Non-pigmented ciliary epithelial cell (primary cell): ENCODE results near the gene PGK1.
A peak's percentile ranks its signal among the peaks of the same experiment; 100 is the strongest.
"Not testable (repeated sequence)": the region's sequence is repeated elsewhere in the genome, so short reads cannot be mapped to it uniquely, and the experiment has no call there.

Experiments
- DNase-seq: peaks from one replicate; pipeline ENCODE4 v3.0.0-alpha.2; 2010; ENCODE audit warnings: low read depth

The PGK1 gene

GRCh38 chrX:78116365-78116764 lies 12.3 kb downstream of the PGK1 start:
- no peak for DNase-seq

DNA sequence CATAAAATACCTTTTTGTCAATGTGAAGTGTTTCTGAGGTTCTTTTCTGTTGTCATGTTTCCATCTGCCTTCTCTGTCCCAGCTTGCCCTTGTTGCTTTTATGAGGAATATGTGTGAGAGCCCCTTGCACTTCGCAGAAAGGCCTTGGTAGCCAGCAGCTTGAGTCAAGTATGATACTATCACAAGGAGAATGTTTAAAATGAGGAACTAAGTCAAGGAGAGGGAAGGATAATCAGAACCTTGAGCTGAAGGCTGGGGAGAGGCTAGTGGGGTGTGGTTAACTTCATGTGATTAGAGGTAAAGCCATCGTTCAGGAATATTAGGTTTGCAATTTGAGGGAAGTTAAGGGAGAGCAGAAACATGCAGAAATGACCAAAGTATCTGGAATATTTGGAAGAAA lies 12.7 kb downstream of the PGK1 start:
- no peak for DNase-seq

GRCh38 chrX:78118628-78119027 lies 14.6 kb downstream of the PGK1 start:
- DNase-seq = no peak

- no peak for DNase-seq
Observed at GRCh38 chrX:78119521-78120227, 15.6 kb downstream of the PGK1 start.

GRCh38 chrX:78123190-78123589 lies 19.1 kb downstream of the PGK1 start:
- DNase-seq = no peak

DNA sequence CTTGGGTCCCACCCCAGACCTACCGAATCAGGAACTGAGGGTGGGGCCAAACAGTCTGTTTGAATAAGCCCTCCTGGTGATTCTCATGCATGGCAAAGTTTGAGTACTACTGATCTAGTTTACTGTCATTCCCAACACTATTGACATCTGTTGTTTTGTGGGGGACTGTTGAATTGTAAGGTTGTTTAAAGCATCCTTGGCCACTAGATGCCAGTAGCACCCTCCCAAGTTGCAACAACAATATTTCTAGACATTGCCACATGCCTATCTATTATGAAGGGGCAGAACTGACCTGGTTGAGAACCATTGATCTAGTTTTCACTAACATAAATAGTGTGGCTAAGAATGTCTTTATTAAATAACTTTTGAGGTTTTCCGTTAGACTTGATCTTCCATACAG lies 20.3 kb downstream of the PGK1 start:
- DNase-seq = no peak

- no peak for DNase-seq
Observed at GRCh38 chrX:78125148-78125547, 21.1 kb downstream of the PGK1 start.

GRCh38 chrX:78125781-78126180 lies 21.7 kb downstream of the PGK1 start:
- DNase-seq = not testable (repeated sequence)

- no peak for DNase-seq
Observed at GRCh38 chrX:78129714-78130113, 25.7 kb downstream of the PGK1 start.

DNA sequence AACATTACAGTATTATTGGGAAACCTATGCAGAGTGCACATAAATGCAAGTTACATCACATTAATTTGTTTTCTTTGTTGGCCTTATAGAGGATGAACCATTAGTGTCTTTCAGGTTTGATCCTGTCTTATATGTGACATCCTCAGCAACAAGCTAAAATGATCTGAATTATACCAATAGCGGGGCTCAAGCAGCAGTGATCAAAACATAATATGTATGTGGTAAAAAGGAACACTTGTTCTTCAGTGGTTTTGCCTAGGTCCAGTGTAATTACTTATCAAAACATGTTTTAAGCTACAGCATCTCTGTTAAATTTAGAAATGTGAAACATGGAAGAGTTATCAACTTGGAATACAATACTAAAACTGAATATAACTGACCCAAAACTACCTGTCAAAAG lies 26.3 kb downstream of the PGK1 start:
- DNase-seq = no peak

DNA sequence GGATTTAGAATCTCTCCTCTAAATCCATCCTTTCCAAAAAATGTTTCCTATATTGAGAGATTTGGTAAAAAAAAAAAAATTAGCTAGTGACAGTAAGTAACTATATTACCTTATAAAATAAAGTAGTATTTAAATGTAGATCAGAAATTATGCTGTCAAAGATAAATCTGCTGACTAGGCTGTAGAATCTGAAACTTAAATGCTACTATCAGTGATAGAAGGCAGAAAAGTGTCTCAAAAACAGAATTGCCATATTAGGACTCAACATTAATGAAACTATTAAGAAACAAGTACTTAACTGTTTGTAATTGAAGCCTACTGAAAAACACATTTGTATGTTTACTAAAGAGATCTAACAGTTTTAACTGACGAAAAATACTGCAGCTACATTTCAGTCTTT lies 27.1 kb downstream of the PGK1 start:
- no peak for DNase-seq

DNA sequence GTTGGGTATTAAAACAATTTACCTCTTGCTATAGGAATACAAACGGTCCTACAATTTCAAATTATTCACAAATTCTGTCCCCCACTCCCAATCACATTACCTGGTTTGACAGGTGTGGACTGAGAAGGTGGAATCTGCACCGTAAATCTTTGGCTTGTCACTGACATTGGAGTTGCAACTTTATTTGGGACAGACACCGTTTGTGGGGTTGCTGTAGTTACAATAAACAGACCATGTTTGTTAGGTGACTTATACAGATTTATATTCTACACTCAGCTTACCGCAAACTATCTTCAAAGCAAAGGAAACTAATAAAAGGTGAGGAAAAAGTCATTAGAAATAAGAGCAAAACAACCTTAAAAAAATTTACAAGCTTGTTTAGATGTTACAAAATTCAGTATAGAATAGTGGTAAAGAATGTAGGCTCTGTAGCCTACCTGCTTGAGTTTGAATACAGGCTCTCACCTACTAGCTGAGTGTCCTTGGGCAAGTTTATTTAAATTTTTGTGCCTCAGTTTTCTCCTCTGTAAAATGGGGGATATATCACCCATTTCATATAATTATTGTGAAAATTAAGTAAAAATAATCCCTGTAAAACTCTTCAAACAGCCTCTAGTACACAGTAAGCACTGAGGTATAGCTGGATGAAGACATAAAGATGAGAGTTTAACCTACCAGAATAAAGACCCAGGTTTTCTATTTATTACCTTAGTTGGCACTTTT lies 29.4 kb downstream of the PGK1 start:
- DNase-seq = no peak

DNA sequence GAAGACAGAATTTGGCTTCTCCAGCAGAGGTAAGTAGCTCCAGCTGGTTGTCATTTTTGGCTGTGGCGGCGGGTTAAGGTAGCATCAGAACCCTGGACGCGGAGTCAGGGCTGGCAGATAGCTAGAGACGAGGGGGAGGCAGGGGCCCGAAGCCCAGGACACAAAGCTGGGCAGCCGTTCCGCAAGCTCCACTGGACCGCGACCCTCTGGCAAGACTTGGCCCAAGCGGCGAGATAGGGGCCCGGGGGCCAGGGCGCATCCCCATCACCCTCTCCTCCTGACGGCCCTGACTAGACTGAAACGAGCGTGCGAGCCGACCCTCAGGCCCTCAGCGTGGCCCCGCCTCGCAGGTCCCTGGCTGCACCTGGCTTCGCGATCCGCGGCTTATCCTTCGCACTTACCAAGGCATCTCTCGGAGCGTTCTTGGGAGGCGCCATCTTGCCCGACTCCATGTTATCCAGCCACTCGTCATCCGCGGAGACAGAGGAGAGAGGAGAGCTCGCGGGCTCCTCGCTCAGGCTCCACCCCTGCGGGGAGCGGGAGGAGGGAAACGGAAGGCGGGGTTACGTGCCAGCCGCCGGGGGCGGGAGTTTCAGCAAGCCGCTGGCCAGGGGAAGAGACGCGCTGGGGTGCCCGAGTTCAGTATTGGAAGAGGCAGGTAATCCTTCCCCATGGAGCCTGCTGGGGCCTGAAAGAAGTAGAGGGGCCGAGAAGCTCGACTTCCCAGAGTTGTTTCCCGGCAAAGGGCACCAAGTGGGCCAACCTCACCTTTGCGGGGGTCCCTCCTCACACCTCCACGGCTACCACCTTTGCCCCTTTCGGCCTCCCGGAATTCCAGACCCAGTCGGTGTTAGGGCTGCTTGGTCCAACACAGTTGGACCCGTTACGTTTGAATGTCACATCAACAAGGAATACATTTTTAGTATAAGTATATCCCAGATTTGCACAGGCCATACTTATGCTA lies 35.4 kb downstream of the PGK1 start, which contains the start of gene TAF9B:
Gene TAF9B (minus strand): TSS at position 491 of the 964 bp plus-strand sequence. CDS start 39 bp downstream, at position 452.
- peak; percentile 26 for DNase-seq

- no peak for DNase-seq
Observed at GRCh38 chrX:78140206-78140605, 36.2 kb downstream of the PGK1 start.

DNA sequence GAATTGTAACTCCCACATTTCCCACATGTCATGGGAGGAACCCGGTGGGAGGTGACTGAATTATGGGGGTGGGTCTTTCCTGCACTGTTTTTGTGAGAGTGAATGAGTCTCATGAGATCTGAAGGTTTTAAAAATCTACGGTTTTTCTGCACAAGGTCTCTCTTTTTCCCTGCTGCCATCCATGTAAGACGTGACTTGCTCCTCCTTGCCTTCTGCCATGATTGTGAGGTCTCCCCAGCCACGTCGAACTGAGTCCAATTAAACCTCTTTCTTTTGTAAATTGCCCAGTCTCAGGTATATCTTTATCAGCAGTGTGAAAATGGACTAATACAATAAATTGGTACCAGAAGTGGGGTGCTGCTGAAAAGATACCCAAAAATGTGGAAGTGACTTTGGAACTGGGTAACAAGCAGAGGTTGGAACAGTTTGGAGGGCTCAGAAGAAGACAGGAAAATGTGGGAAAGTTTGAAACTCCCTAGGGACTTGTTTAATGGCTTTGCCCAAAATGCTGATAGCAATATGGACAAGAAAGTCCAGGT lies 43.0 kb downstream of the PGK1 start:
- DNase-seq = not testable (repeated sequence)

DNA sequence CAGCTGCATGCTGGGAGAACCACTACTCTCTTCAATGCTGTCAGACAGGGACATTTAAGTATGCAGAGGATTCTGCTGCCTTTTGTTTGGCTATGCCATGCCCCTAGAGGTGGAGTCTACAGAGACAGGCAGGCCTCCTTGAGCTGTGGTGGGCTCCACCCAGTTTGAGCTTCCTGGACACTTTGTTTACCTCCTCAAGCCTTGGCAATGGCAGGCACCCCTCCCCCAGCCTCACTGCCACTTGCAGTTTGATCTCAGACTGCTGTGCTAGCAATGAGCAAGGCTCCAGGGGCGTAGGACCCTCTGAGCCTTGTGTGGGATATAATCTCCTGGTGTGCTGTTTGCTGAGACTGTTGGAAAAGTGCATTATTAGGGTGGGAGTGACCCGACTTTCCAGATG lies 53.3 kb downstream of the PGK1 start:
- DNase-seq = not testable (repeated sequence)

- DNase-seq = not testable (repeated sequence)
Observed at GRCh38 chrX:78157846-78158245, 53.8 kb downstream of the PGK1 start.

DNA sequence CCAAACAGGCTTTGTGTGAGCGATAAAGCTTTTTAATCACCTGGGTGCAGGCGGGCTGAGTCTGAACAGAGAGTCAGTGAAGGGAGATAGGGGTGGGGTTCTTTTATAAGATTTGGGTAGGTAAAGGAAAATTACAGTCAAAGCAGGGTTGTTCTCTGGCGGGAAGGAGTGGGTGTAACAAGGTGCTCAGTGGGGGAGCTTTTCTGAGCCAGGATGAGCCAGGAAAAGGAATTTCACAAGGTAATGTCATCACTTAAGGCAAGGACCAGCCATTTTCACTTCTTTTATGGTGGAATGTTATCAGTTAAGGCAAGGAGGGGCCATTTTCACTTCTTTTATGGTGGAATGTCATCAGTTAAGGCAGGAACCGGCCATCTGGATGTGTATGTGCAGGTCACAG lies 56.7 kb downstream of the PGK1 start:
- not testable (repeated sequence) for DNase-seq

- not testable (repeated sequence) for DNase-seq
Observed at GRCh38 chrX:78163175-78163574, 59.1 kb downstream of the PGK1 start.

- DNase-seq = no peak
Observed at GRCh38 chrX:78165425-78165824, 61.4 kb downstream of the PGK1 start.

DNA sequence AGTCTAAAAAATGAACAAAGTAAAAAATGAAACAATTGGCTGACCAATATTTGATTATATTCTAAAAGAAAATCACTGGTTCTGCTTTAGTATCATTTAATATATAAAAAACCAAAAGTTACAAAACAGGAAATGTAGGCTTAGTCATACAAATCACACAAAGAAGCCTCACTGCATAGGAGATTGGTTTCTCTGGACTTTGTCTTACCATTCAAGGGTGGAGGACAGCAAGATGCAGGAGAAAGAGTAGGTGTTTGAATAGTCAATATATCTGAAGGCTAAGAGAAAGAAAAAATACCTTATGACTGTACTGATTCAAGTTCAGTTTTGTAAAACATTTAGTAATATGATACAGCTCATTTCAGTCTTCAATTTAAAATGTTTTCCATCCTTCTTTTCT lies 64.0 kb downstream of the PGK1 start:
- DNase-seq = no peak
